ENCODE results near the gene P2RY12.

The P2RY12 gene

DNA sequence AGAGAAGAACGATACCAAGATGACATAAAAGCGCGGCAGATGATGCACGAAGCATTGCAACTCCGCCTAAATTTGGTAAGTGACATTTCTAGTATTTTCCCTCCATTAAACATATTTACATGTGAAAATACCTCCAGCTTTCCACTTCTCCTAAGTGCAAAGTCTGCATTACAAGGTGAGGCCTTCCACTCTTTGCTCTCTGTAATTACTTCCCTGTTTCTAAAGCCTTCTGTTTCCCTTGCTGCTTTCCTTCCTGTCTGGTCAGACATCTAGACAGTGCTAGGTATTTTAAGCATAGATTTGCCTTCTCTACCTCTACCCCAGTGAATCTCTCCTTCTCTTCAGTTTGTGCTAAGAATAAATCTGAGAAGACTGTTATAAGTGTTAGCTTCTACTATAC, 1.9 kb downstream of the P2RY12 start:
- H3K9me3 ChIP-seq (ENCODE audit: control insufficient read depth in 5 of 5, low read length in 5 of 5), result no peaks in the 10 kb centered on the region
- H3K4me1 ChIP-seq (ENCODE audit: control insufficient read depth in 5 of 5, insufficient read depth in 5 of 5, low read length in 5 of 5), result peaks cover 0 to 25% (median 21%) of the 10 kb centered on the region in 5 donors
- no peak overlapping the region for H3K9ac ChIP-seq (ENCODE audit: low read length in 5 of 5)
- H3K27me3 ChIP-seq (ENCODE audit: control insufficient read depth in 5 of 5, insufficient read depth in 4 of 5, low read length in 5 of 5), result no peaks in the 10 kb centered on the region
- H3K27ac ChIP-seq (ENCODE audit: low read depth, low read length), result peak overlapping the region; percentile 80
- H3K36me3 ChIP-seq (ENCODE audit: control insufficient read depth in 5 of 5, insufficient read depth in 5 of 5, low read length in 5 of 5), result no peaks in the 10 kb centered on the region
- H3K4me3 ChIP-seq (ENCODE audit: low read depth in 1 of 5, low read length in 5 of 5), result no peak overlapping the region

- no peaks in the 10 kb centered on the region for H3K9me3 ChIP-seq (ENCODE audit: control insufficient read depth in 5 of 5, low read length in 5 of 5)
- no peaks in the 10 kb centered on the region for H3K36me3 ChIP-seq (ENCODE audit: control insufficient read depth in 5 of 5, insufficient read depth in 5 of 5, low read length in 5 of 5)
- peaks cover 0 to 18% (median 14%) of the 10 kb centered on the region in 5 donors for H3K4me1 ChIP-seq (ENCODE audit: control insufficient read depth in 5 of 5, insufficient read depth in 5 of 5, low read length in 5 of 5)
- no peaks in the 10 kb centered on the region for H3K27me3 ChIP-seq (ENCODE audit: control insufficient read depth in 5 of 5, insufficient read depth in 4 of 5, low read length in 5 of 5)
- no peak overlapping the region for H3K9ac ChIP-seq (ENCODE audit: low read length in 5 of 5)
- H3K4me3 ChIP-seq (ENCODE audit: low read depth in 1 of 5, low read length in 5 of 5), result no peak overlapping the region
- no peak overlapping the region for H3K27ac ChIP-seq (ENCODE audit: low read depth, low read length)
Measured at GRCh38 chr3:151379083-151379734, 5.3 kb downstream of the P2RY12 start.

- Histone ChIP-seq H3K4me3 (ENCODE audit: low read depth in 1 of 5, low read length in 5 of 5) (no peak overlapping the region), H3K36me3 (ENCODE audit: control insufficient read depth in 5 of 5, insufficient read depth in 5 of 5, low read length in 5 of 5) (no peaks in the 10 kb centered on the region), H3K9ac (ENCODE audit: low read length in 5 of 5) (no peak overlapping the region), H3K4me1 (ENCODE audit: control insufficient read depth in 5 of 5, insufficient read depth in 5 of 5, low read length in 5 of 5) (peaks cover 0 to 10% (median 5%) of the 10 kb centered on the region in 5 donors), H3K27me3 (ENCODE audit: control insufficient read depth in 5 of 5, insufficient read depth in 4 of 5, low read length in 5 of 5) (no peaks in the 10 kb centered on the region), H3K27ac (ENCODE audit: low read depth, low read length) (no peak overlapping the region), H3K9me3 (ENCODE audit: control insufficient read depth in 5 of 5, low read length in 5 of 5) (no peaks in the 10 kb centered on the region)
Measured at GRCh38 chr3:151377768-151378385, 6.7 kb downstream of the P2RY12 start.

DNA sequence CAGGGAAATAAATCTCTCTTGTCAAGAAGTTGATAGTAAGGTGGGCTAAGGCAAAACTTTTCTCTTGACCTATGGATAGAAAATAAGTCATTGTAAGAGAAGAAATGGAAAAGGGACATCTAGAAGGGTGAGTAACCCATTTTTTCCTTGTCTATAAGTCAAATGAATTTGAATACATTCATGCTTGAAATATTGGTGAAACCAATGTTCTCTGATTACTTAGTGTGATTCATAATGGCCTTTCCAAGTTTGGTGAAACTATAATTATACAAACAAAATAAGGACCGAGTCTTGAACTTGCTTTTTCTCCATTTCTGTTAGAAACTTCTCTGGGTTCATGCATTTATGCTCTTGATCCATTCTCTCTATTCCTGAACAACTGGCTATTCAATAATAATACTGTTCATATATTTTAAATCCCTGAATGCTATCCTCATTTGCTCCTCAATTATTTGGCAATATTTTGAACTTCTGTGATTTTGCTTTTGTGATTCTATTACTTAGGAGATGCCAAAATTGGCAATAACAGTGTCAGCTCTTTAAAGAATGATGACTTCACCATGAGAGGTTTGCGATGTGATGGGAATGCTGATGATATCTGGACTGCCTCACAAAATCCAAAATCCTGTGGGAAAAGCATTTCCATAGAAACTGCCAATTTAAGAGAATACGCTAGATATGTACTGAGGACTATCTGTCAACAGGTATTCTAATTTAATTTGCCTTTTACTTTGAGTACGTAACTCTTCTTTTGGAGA, 12.3 kb downstream of the P2RY12 start:
- Histone ChIP-seq H3K27ac (ENCODE audit: low read depth, low read length) (peak overlapping the region; percentile 82), H3K27me3 (ENCODE audit: control insufficient read depth in 5 of 5, insufficient read depth in 4 of 5, low read length in 5 of 5) (no peaks in the 10 kb centered on the region), H3K9me3 (ENCODE audit: control insufficient read depth in 5 of 5, low read length in 5 of 5) (no peaks in the 10 kb centered on the region), H3K4me1 (ENCODE audit: control insufficient read depth in 5 of 5, insufficient read depth in 5 of 5, low read length in 5 of 5) (peaks cover 0 to 16% (median 0%) of the 10 kb centered on the region in 5 donors), H3K9ac (ENCODE audit: low read length in 5 of 5) (peak overlapping the region in 3 of 5 donors; percentile 52 to 68 (median 59)), H3K4me3 (ENCODE audit: low read depth in 1 of 5, low read length in 5 of 5) (no peak overlapping the region), H3K36me3 (ENCODE audit: control insufficient read depth in 5 of 5, insufficient read depth in 5 of 5, low read length in 5 of 5) (no peaks in the 10 kb centered on the region)

DNA sequence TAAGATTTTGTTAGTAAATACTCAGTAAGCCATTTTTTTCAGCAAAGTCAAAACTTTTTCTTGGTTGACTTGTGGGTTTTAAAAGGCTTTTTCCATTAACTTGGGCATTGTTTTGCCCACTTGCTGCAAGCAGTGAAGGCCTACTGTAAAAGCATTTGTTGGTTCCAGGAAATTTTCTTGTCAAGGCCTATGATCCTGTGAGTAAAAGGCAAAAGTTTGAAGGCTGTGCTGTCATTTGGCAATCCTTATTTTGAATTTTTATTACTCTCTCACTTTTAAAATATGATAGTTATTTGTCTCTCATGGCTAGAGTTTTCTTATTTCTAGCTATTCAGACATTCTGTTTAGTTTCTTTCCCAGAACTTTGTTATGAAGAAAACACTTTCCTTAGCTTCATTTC, 13.0 kb downstream of the P2RY12 start:
- H3K4me1 ChIP-seq (ENCODE audit: control insufficient read depth in 5 of 5, insufficient read depth in 5 of 5, low read length in 5 of 5), result peaks cover 0 to 16% (median 0%) of the 10 kb centered on the region in 5 donors
- H3K36me3 ChIP-seq (ENCODE audit: control insufficient read depth in 5 of 5, insufficient read depth in 5 of 5, low read length in 5 of 5), result no peaks in the 10 kb centered on the region
- H3K9me3 ChIP-seq (ENCODE audit: control insufficient read depth in 5 of 5, low read length in 5 of 5), result no peaks in the 10 kb centered on the region
- H3K9ac ChIP-seq (ENCODE audit: low read length in 5 of 5), result peak overlapping the region in 3 of 5 donors; percentile 52 to 68 (median 59)
- peak overlapping the region; percentile 82 for H3K27ac ChIP-seq (ENCODE audit: low read depth, low read length)
- no peak overlapping the region for H3K4me3 ChIP-seq (ENCODE audit: low read depth in 1 of 5, low read length in 5 of 5)
- no peaks in the 10 kb centered on the region for H3K27me3 ChIP-seq (ENCODE audit: control insufficient read depth in 5 of 5, insufficient read depth in 4 of 5, low read length in 5 of 5)

GRCh38 chr3:151367448-151367847, 17.1 kb downstream of the P2RY12 start:
- H3K4me1 ChIP-seq (ENCODE audit: control insufficient read depth in 5 of 5, insufficient read depth in 5 of 5, low read length in 5 of 5), result peaks cover 0 to 27% (median 10%) of the 10 kb centered on the region in 5 donors
- H3K9ac ChIP-seq (ENCODE audit: low read length in 5 of 5), result no peak overlapping the region
- no peaks in the 10 kb centered on the region for H3K27me3 ChIP-seq (ENCODE audit: control insufficient read depth in 5 of 5, insufficient read depth in 4 of 5, low read length in 5 of 5)
- H3K4me3 ChIP-seq (ENCODE audit: low read depth in 1 of 5, low read length in 5 of 5), result no peak overlapping the region
- no peaks in the 10 kb centered on the region for H3K9me3 ChIP-seq (ENCODE audit: control insufficient read depth in 5 of 5, low read length in 5 of 5)
- no peaks in the 10 kb centered on the region for H3K36me3 ChIP-seq (ENCODE audit: control insufficient read depth in 5 of 5, insufficient read depth in 5 of 5, low read length in 5 of 5)
- no peak overlapping the region for H3K27ac ChIP-seq (ENCODE audit: low read depth, low read length)

DNA sequence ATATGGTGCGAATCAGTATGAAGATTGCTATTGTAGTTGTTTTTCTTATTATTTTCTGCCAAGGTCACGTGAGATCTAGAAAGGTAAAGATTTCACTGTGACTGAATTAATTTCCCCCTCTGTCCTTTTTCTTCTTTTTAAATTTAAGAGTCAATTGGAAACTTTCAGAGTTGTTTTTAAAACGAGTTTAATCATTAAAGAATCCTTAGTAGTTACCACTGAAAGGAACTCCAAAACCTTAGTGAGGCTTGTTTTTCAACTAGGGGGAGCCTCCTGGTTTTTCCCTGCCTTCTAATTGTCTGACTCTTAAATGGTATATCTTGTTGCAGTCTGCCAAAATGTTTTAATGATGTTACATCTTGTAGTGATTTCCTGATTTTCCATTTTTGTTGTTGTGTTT, 17.6 kb downstream of the P2RY12 start:
- peaks cover 0 to 27% (median 15%) of the 10 kb centered on the region in 5 donors for H3K4me1 ChIP-seq (ENCODE audit: control insufficient read depth in 5 of 5, insufficient read depth in 5 of 5, low read length in 5 of 5)
- H3K9me3 ChIP-seq (ENCODE audit: control insufficient read depth in 5 of 5, low read length in 5 of 5), result no peaks in the 10 kb centered on the region

GRCh38 chr3:151362751-151363174, 21.8 kb downstream of the P2RY12 start:
- Histone ChIP-seq H3K4me1 (ENCODE audit: control insufficient read depth in 5 of 5, insufficient read depth in 5 of 5, low read length in 5 of 5) (peaks cover 0 to 26% (median 17%) of the 10 kb centered on the region in 5 donors), H3K4me3 (ENCODE audit: low read depth in 1 of 5, low read length in 5 of 5) (no peak overlapping the region), H3K27me3 (ENCODE audit: control insufficient read depth in 5 of 5, insufficient read depth in 4 of 5, low read length in 5 of 5) (no peaks in the 10 kb centered on the region), H3K36me3 (ENCODE audit: control insufficient read depth in 5 of 5, insufficient read depth in 5 of 5, low read length in 5 of 5) (no peaks in the 10 kb centered on the region), H3K9me3 (ENCODE audit: control insufficient read depth in 5 of 5, low read length in 5 of 5) (no peaks in the 10 kb centered on the region), H3K27ac (ENCODE audit: low read depth, low read length) (peak overlapping the region; percentile 86), H3K9ac (ENCODE audit: low read length in 5 of 5) (peak overlapping the region in 1 of 5 donors; percentile 56)

More for the DNA sequence above, 17.6 kb downstream of the P2RY12 start:
- H3K9ac ChIP-seq (ENCODE audit: low read length in 5 of 5), result no peak overlapping the region
- no peaks in the 10 kb centered on the region for H3K36me3 ChIP-seq (ENCODE audit: control insufficient read depth in 5 of 5, insufficient read depth in 5 of 5, low read length in 5 of 5)
- H3K27me3 ChIP-seq (ENCODE audit: control insufficient read depth in 5 of 5, insufficient read depth in 4 of 5, low read length in 5 of 5), result no peaks in the 10 kb centered on the region
- no peak overlapping the region for H3K27ac ChIP-seq (ENCODE audit: low read depth, low read length)
- no peak overlapping the region for H3K4me3 ChIP-seq (ENCODE audit: low read depth in 1 of 5, low read length in 5 of 5)

DNA sequence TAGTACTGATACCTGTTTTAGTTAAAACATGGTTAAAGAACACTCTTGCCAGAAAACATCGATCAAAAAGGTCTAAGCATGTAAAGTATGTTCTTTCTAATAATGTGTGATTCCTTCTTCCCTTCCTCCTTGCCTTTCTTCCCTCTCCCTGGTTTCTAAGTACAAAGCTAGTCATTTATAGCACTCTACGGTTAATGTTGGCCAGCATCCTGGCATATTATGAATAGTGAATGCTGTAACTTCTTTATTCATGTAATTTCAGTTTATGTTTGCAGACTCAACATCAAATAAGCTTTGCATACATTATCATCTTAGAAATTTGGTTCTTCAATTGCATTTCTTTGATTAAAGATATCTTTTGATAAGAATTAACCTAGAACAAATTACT, 27.1 kb downstream of the P2RY12 start:
- Histone ChIP-seq H3K27ac (ENCODE audit: low read depth, low read length) (no peak overlapping the region), H3K4me1 (ENCODE audit: control insufficient read depth in 5 of 5, insufficient read depth in 5 of 5, low read length in 5 of 5) (peaks cover 0 to 17% (median 12%) of the 10 kb centered on the region in 5 donors), H3K9me3 (ENCODE audit: control insufficient read depth in 5 of 5, low read length in 5 of 5) (no peaks in the 10 kb centered on the region), H3K4me3 (ENCODE audit: low read depth in 1 of 5, low read length in 5 of 5) (no peak overlapping the region), H3K9ac (ENCODE audit: low read length in 5 of 5) (no peak overlapping the region), H3K27me3 (ENCODE audit: control insufficient read depth in 5 of 5, insufficient read depth in 4 of 5, low read length in 5 of 5) (no peaks in the 10 kb centered on the region), H3K36me3 (ENCODE audit: control insufficient read depth in 5 of 5, insufficient read depth in 5 of 5, low read length in 5 of 5) (no peaks in the 10 kb centered on the region)
